ENCODE data around the gene PLXNA4. TPM values are rescaled to one million over a fixed set of nuclear protein-coding genes. Genes with fewer than 3 reads are reported as not detected.
"Not testable (repeated sequence)": the region's sequence is repeated elsewhere in the genome, so short reads cannot be mapped to it uniquely, and the experiment has no call there.

PLXNA4 gene
- total and polyA plus RNA-seq, 2 donors = 1.6 to 6.5 TPM

GRCh38 chr7:132179080-132179430 is 397.2 kb downstream of the PLXNA4 start:
- no peaks in the 10 kb centered on the region for H3K4me1 ChIP-seq (ENCODE audit: insufficient read depth)
- 65% methylated on average over 10 of the region's 10 CpGs for WGBS
- H3K4me3 ChIP-seq (ENCODE audit: low read depth, low read length) = no peak overlapping the region
- no peak overlapping the region for H3K27ac ChIP-seq (ENCODE audit: low read depth)
- H3K36me3 ChIP-seq (ENCODE audit: insufficient read depth) = no peaks in the 10 kb centered on the region
- no peak for DNase-seq (ENCODE audit: extremely low spot score)

GRCh38 chr7:132178402-132179079 is 397.7 kb downstream of the PLXNA4 start:
- not testable (repeated sequence) for H3K4me1 ChIP-seq (ENCODE audit: insufficient read depth); H3K36me3 ChIP-seq (ENCODE audit: insufficient read depth); H3K4me3 ChIP-seq (ENCODE audit: low read depth, low read length); H3K27ac ChIP-seq (ENCODE audit: low read depth); DNase-seq (ENCODE audit: extremely low spot score)
- 68% methylated on average over 8 of the region's 8 CpGs for WGBS

- 67% methylated on average over 10 of the region's 10 CpGs for WGBS
- Histone ChIP-seq H3K27ac (ENCODE audit: low read depth) (no peak overlapping the region), H3K36me3 (ENCODE audit: insufficient read depth) (no peaks in the 10 kb centered on the region), H3K4me1 (ENCODE audit: insufficient read depth) (no peaks in the 10 kb centered on the region), H3K4me3 (ENCODE audit: low read depth, low read length) (no peak overlapping the region)
- DNase-seq (ENCODE audit: extremely low spot score) = no peak
These were observed 398.4 kb downstream of the PLXNA4 start for GRCh38 chr7:132177708-132178401.

GRCh38 chr7:132176719-132177118 is 399.6 kb downstream of the PLXNA4 start:
- no peak overlapping the region for H3K4me3 ChIP-seq (ENCODE audit: low read depth, low read length)
- no peak overlapping the region for H3K27ac ChIP-seq (ENCODE audit: low read depth)
- no peak for DNase-seq (ENCODE audit: extremely low spot score)
- no peaks in the 10 kb centered on the region for H3K4me1 ChIP-seq (ENCODE audit: insufficient read depth)
- no peaks in the 10 kb centered on the region for H3K36me3 ChIP-seq (ENCODE audit: insufficient read depth)
- WGBS = 84% methylated on average over 8 of the region's 8 CpGs

GRCh38 chr7:132171130-132171576 is 405.1 kb downstream of the PLXNA4 start:
- WGBS = 31% methylated on average over 5 of the region's 5 CpGs
- no peak overlapping the region for H3K27ac ChIP-seq (ENCODE audit: low read depth)
- no peak overlapping the region for H3K4me3 ChIP-seq (ENCODE audit: low read depth, low read length)
- DNase-seq (ENCODE audit: extremely low spot score) = no peak
- H3K4me1 ChIP-seq (ENCODE audit: insufficient read depth) = no peaks in the 10 kb centered on the region
- no peaks in the 10 kb centered on the region for H3K36me3 ChIP-seq (ENCODE audit: insufficient read depth)

- WGBS = 72% methylated on average over 9 of the region's 9 CpGs
- Histone ChIP-seq H3K4me1 (ENCODE audit: insufficient read depth) (no peaks in the 10 kb centered on the region), H3K36me3 (ENCODE audit: insufficient read depth) (no peaks in the 10 kb centered on the region), H3K4me3 (ENCODE audit: low read depth, low read length) (no peak overlapping the region), H3K27ac (ENCODE audit: low read depth) (no peak overlapping the region)
- DNase-seq (ENCODE audit: extremely low spot score) = no peak
These were observed 406.5 kb downstream of the PLXNA4 start for GRCh38 chr7:132169730-132170129.

GRCh38 chr7:132168239-132168638 is 408.0 kb downstream of the PLXNA4 start:
- H3K4me3 ChIP-seq (ENCODE audit: low read depth, low read length) = no peak overlapping the region
- DNase-seq (ENCODE audit: extremely low spot score) = no peak
- no peaks in the 10 kb centered on the region for H3K4me1 ChIP-seq (ENCODE audit: insufficient read depth)
- WGBS = 96% methylated on average over 17 of the region's 17 CpGs
- no peaks in the 10 kb centered on the region for H3K36me3 ChIP-seq (ENCODE audit: insufficient read depth)
- no peak overlapping the region for H3K27ac ChIP-seq (ENCODE audit: low read depth)

- not testable (repeated sequence) for H3K36me3 ChIP-seq (ENCODE audit: insufficient read depth); DNase-seq (ENCODE audit: extremely low spot score); H3K27ac ChIP-seq (ENCODE audit: low read depth); H3K4me1 ChIP-seq (ENCODE audit: insufficient read depth); H3K4me3 ChIP-seq (ENCODE audit: low read depth, low read length)
- 93% methylated on average over 7 of the region's 7 CpGs for WGBS
These were observed 410.6 kb downstream of the PLXNA4 start for GRCh38 chr7:132165695-132166094.

- Histone ChIP-seq H3K4me1 (ENCODE audit: insufficient read depth) (no peaks in the 10 kb centered on the region), H3K4me3 (ENCODE audit: low read depth, low read length) (no peak overlapping the region), H3K27ac (ENCODE audit: low read depth) (no peak overlapping the region), H3K36me3 (ENCODE audit: insufficient read depth) (no peaks in the 10 kb centered on the region)
- DNase-seq (ENCODE audit: extremely low spot score) = no peak
- 83% methylated on average over 12 of the region's 12 CpGs for WGBS
These were observed 411.6 kb downstream of the PLXNA4 start for GRCh38 chr7:132164558-132165125.

- H3K36me3 ChIP-seq (ENCODE audit: insufficient read depth) = no peaks in the 10 kb centered on the region
- no peaks in the 10 kb centered on the region for H3K4me1 ChIP-seq (ENCODE audit: insufficient read depth)
- WGBS = 66% methylated on average over 12 of the region's 12 CpGs
- H3K4me3 ChIP-seq (ENCODE audit: low read depth, low read length) = no peak overlapping the region
- H3K27ac ChIP-seq (ENCODE audit: low read depth) = no peak overlapping the region
- no peak for DNase-seq (ENCODE audit: extremely low spot score)
These were observed 413.6 kb downstream of the PLXNA4 start for GRCh38 chr7:132162556-132163144.

GRCh38 chr7:132161976-132162375 is 414.3 kb downstream of the PLXNA4 start:
- Histone ChIP-seq H3K4me1 (ENCODE audit: insufficient read depth) (no peaks in the 10 kb centered on the region), H3K4me3 (ENCODE audit: low read depth, low read length) (no peak overlapping the region), H3K27ac (ENCODE audit: low read depth) (no peak overlapping the region), H3K36me3 (ENCODE audit: insufficient read depth) (no peaks in the 10 kb centered on the region)
- 77% methylated on average over 8 of the region's 8 CpGs for WGBS
- no peak for DNase-seq (ENCODE audit: extremely low spot score)

- DNase-seq (ENCODE audit: extremely low spot score) = no peak
- no peaks in the 10 kb centered on the region for H3K36me3 ChIP-seq (ENCODE audit: insufficient read depth)
- 97% methylated on average over 12 of the region's 12 CpGs for WGBS
- no peaks in the 10 kb centered on the region for H3K4me1 ChIP-seq (ENCODE audit: insufficient read depth)
- H3K27ac ChIP-seq (ENCODE audit: low read depth) = no peak overlapping the region
- H3K4me3 ChIP-seq (ENCODE audit: low read depth, low read length) = no peak overlapping the region
These were observed 414.7 kb downstream of the PLXNA4 start for GRCh38 chr7:132161533-132161915.

GRCh38 chr7:132160611-132161532 is 415.4 kb downstream of the PLXNA4 start:
- Histone ChIP-seq H3K36me3 (ENCODE audit: insufficient read depth) (no peaks in the 10 kb centered on the region), H3K27ac (ENCODE audit: low read depth) (no peak overlapping the region), H3K4me3 (ENCODE audit: low read depth, low read length) (no peak overlapping the region), H3K4me1 (ENCODE audit: insufficient read depth) (no peaks in the 10 kb centered on the region)
- WGBS = 77% methylated on average over 10 of the region's 10 CpGs
- DNase-seq (ENCODE audit: extremely low spot score) = no peak

All from urinary bladder (tissue), 4 donors.